ENCODE measurements around the gene PDX1. TPM values are rescaled to one million over a fixed set of nuclear protein-coding genes. Genes with fewer than 3 reads are reported as not detected.
A peak's percentile ranks its signal among the peaks of the same experiment; 100 is the strongest.

Gene PDX1
- total RNA-seq, 1 experiment from 2014 or later = not detected

- ChIA-PET CTCF (interaction anchor here (0.8 to 6.1 kb wide), 6 partner anchors 11 to 605 kb away, joined by 3 to 53 read pairs (median 12); no protein-coding TSS in a partner anchor), POLR2A (no interaction called here)
- H3K4me1 Mint-ChIP-seq = peaks cover 68% of the 10 kb centered on the region
- DNase-seq (ENCODE audit: low spot score) (peak; percentile 77), ATAC-seq (peak; percentile 2)
- no peaks in the 10 kb centered on the region for H3K36me3 Mint-ChIP-seq
- TF ChIP-seq ZNF138 (CRISPR knock-in tag; conservative IDR thresholded peaks at IDR 0.05) = no peak
- TF ChIP-seq MYBL2 (CRISPR knock-in tag; IDR thresholded peaks at IDR 0.05) = no peak
- TF ChIP-seq FOXK1 (CRISPR knock-in tag; IDR thresholded peaks at IDR 0.05) = no peak
- TF ChIP-seq STAT6 (CRISPR knock-in tag; conservative IDR thresholded peaks at IDR 0.05; ENCODE audit: low read depth) = no peak
- no peak for TF ChIP-seq NR1H2 (CRISPR knock-in tag; IDR thresholded peaks at IDR 0.05)
- TF ChIP-seq ERG (CRISPR knock-in tag; IDR thresholded peaks at IDR 0.05) = no peak
- TF ChIP-seq CDX4 (CRISPR knock-in tag; IDR thresholded peaks at IDR 0.05; ENCODE audit: borderline replicate concordance) = no peak
- no peak for TF ChIP-seq USF1 (CRISPR knock-in tag; IDR thresholded peaks at IDR 0.05)
- no peak for TF ChIP-seq PREB (CRISPR knock-in tag; IDR thresholded peaks at IDR 0.05; ENCODE audit: borderline replicate concordance)
- no peak for TF ChIP-seq ZNF671 (CRISPR knock-in tag; IDR thresholded peaks at IDR 0.05)
- TF ChIP-seq OVOL2 (CRISPR knock-in tag; IDR thresholded peaks at IDR 0.05; ENCODE audit: borderline replicate concordance) = no peak
- no peak for TF ChIP-seq JAZF1 (CRISPR knock-in tag; IDR thresholded peaks at IDR 0.05)
- TF ChIP-seq ZNF219 (CRISPR knock-in tag; IDR thresholded peaks at IDR 0.05; ENCODE audit: borderline replicate concordance) = no peak
- TF ChIP-seq CBFB (CRISPR knock-in tag; IDR thresholded peaks at IDR 0.05; ENCODE audit: low read depth) = no peak
- TF ChIP-seq NFATC4 (CRISPR knock-in tag; IDR thresholded peaks at IDR 0.05) = no peak
- TF ChIP-seq GRHL2 (CRISPR knock-in tag; IDR thresholded peaks at IDR 0.05; ENCODE audit: insufficient replicate concordance, severe bottlenecking) = no peak
- no peak for TF ChIP-seq ESRRA (CRISPR knock-in tag; IDR thresholded peaks at IDR 0.05; ENCODE audit: borderline replicate concordance)
- no peaks in the 10 kb centered on the region for H3K9me3 Mint-ChIP-seq
- H3K27me3 Mint-ChIP-seq (ENCODE audit: low read depth) = peaks cover 100% of the 10 kb centered on the region
- peak overlapping the region; percentile 58 for H3K4me3 Mint-ChIP-seq
- H3K27ac Mint-ChIP-seq = no peak overlapping the region
These were observed 46.9 kb downstream of the PDX1 start for GRCh38 chr13:27966641-27967202.

GRCh38 chr13:27967203-27967735, 47.5 kb downstream of the PDX1 start:
- H3K27me3 Mint-ChIP-seq (ENCODE audit: low read depth) = peaks cover 100% of the 10 kb centered on the region
- ChIA-PET CTCF (interaction anchor here (0.8 to 6.1 kb wide), 7 partner anchors 8 to 605 kb away, joined by 3 to 53 read pairs (median 3); no protein-coding TSS in a partner anchor), POLR2A (no interaction called here)
- peak overlapping the region; percentile 58; the same call in 1 of the 2 replicates for H3K4me3 Mint-ChIP-seq
- no peaks in the 10 kb centered on the region for H3K36me3 Mint-ChIP-seq
- DNase-seq (ENCODE audit: low spot score) (no peak), ATAC-seq (no peak)
- H3K4me1 Mint-ChIP-seq = peaks cover 66% of the 10 kb centered on the region
- H3K27ac Mint-ChIP-seq = no peak overlapping the region
- no peaks in the 10 kb centered on the region for H3K9me3 Mint-ChIP-seq
- TF ChIP-seq ZNF416 (CRISPR knock-in tag; IDR thresholded peaks at IDR 0.05) (no peak), FOXJ3 (CRISPR knock-in tag; IDR thresholded peaks at IDR 0.05; ENCODE audit: borderline replicate concordance) (no peak), ATF3 (CRISPR knock-in tag; conservative IDR thresholded peaks at IDR 0.05) (no peak), TEAD1 (CRISPR knock-in tag; IDR thresholded peaks at IDR 0.05) (no peak)

Data from WTC11 (cell line).